Measurements from ENCODE around the gene TRAPPC12.

The TRAPPC12 gene

GRCh38 chr2:3461801-3462492 is 82.5 kb downstream of the TRAPPC12 start:
- peak; percentile 16; the same call in 2 of the 3 replicates for ATAC-seq
- TF ChIP-seq ISL1 (CRISPR knock-in tag; IDR thresholded peaks at IDR 0.05) (no peak), CSRNP3 (CRISPR knock-in tag; IDR thresholded peaks at IDR 0.05) (no peak), BACH2 (CRISPR knock-in tag; IDR thresholded peaks at IDR 0.05; ENCODE audit: borderline replicate concordance) (no peak), POU6F1 (CRISPR knock-in tag; IDR thresholded peaks at IDR 0.05; ENCODE audit: borderline replicate concordance, low read depth) (no peak), PPARA (CRISPR knock-in tag; IDR thresholded peaks at IDR 0.05; ENCODE audit: borderline replicate concordance) (no peak), ZFP30 (CRISPR knock-in tag; IDR thresholded peaks at IDR 0.05) (no peak), ESRRG (CRISPR knock-in tag; IDR thresholded peaks at IDR 0.05) (no peak), ZFP3 (CRISPR knock-in tag; IDR thresholded peaks at IDR 0.05) (no peak), ZNF70 (CRISPR knock-in tag; IDR thresholded peaks at IDR 0.05) (no peak), GLIS3 (CRISPR knock-in tag; IDR thresholded peaks at IDR 0.05) (no peak), TSHZ2 (CRISPR knock-in tag; IDR thresholded peaks at IDR 0.05) (no peak)

- no peak for ATAC-seq
These were observed 83.1 kb downstream of the TRAPPC12 start for GRCh38 chr2:3462493-3463104.

GRCh38 chr2:3463186-3463835 is 83.8 kb downstream of the TRAPPC12 start:
- TF ChIP-seq ZNF565 (CRISPR knock-in tag; conservative IDR thresholded peaks at IDR 0.05; ENCODE audit: low read depth) (no peak), ZNF70 (CRISPR knock-in tag; IDR thresholded peaks at IDR 0.05) (no peak), BACH2 (CRISPR knock-in tag; IDR thresholded peaks at IDR 0.05; ENCODE audit: borderline replicate concordance) (no peak), ISL1 (CRISPR knock-in tag; IDR thresholded peaks at IDR 0.05) (no peak), ZFP30 (CRISPR knock-in tag; IDR thresholded peaks at IDR 0.05) (no peak)
- no peak for ATAC-seq

More at GRCh38 chr2:3462493-3463104, 83.1 kb downstream of the TRAPPC12 start:
- TF ChIP-seq BACH2 (CRISPR knock-in tag; IDR thresholded peaks at IDR 0.05; ENCODE audit: borderline replicate concordance) (no peak), CSDC2 (CRISPR knock-in tag; IDR thresholded peaks at IDR 0.05) (no peak), GLIS3 (CRISPR knock-in tag; IDR thresholded peaks at IDR 0.05) (no peak), ZNF8 (CRISPR knock-in tag; IDR thresholded peaks at IDR 0.05) (no peak), SNAI2 (CRISPR knock-in tag; IDR thresholded peaks at IDR 0.05) (no peak), PPARA (CRISPR knock-in tag; IDR thresholded peaks at IDR 0.05; ENCODE audit: borderline replicate concordance) (no peak), OSR1 (CRISPR knock-in tag; IDR thresholded peaks at IDR 0.05) (no peak), RARB (CRISPR knock-in tag; IDR thresholded peaks at IDR 0.05) (no peak)

- TF ChIP-seq CSDC2 (CRISPR knock-in tag; IDR thresholded peaks at IDR 0.05), result no peak
- no peak for TF ChIP-seq CSRNP3 (CRISPR knock-in tag; IDR thresholded peaks at IDR 0.05)
- TF ChIP-seq POU6F1 (CRISPR knock-in tag; IDR thresholded peaks at IDR 0.05; ENCODE audit: borderline replicate concordance, low read depth), result no peak
- no peak for TF ChIP-seq CREB5 (CRISPR knock-in tag; IDR thresholded peaks at IDR 0.05; ENCODE audit: low read depth)
- no peak for TF ChIP-seq TSHZ2 (CRISPR knock-in tag; IDR thresholded peaks at IDR 0.05)
- TF ChIP-seq BACH2 (CRISPR knock-in tag; IDR thresholded peaks at IDR 0.05; ENCODE audit: borderline replicate concordance), result no peak
- TF ChIP-seq ISL1 (CRISPR knock-in tag; IDR thresholded peaks at IDR 0.05), result no peak
- ATAC-seq, result no peak
These were observed 84.5 kb downstream of the TRAPPC12 start for GRCh38 chr2:3463944-3464343.

All from SK-N-SH treated with all-trans-retinoic acid at 6 μM for 48 hours (cell line).